ENCODE results near the gene LOX. TPM values are rescaled to one million over a fixed set of nuclear protein-coding genes. Genes with fewer than 3 reads are reported as not detected.

The LOX gene
- total and polyA plus RNA-seq, 7 donors, result 1.8 to 21.6 (median 7.6) TPM; not detected in 1

DNA sequence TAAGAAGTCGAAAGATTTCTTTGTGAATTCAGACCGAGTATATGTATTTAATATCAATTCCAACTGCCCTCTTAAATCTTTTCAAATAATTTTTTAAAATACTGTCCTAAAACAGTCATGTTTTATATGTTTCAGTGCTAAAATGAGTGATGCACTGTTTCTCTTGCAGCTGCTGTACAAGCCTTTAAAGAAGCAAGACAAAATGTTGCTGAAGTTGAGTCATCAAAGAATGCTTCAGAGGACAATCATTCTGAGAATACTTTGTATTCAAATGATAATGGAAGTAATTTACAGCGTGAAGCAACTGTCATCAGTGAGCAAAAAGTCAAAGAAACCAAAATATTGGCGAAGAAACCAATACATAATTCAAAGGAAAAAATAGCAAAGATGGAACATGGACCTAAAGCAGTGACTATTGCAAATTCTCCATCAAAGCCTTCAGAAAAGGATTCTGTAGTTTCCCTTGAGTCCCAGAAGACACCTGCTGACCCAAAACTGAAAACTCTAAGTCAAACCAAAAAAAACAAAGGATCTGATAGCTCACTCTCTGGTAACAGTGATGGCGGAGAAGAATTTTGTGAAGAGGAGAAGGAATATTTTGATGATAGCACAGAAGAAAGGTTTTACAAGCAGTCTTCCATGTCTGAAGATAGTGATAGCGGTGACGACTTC lies 58.0 kb downstream of the LOX start:
- WGBS, 2 donors, result 91 to 95% methylated on average over 7 of the region's 7 CpGs
- peaks cover 0 to 44% (median 4%) of the 10 kb centered on the region in 4 donors for H3K36me3 ChIP-seq
- no peaks in the 10 kb centered on the region for H3K4me1 ChIP-seq
- H3K27me3 ChIP-seq, result no peaks in the 10 kb centered on the region
- DNase-seq, result no peak
- intact Hi-C loops (cut with DNase I), result no loop called here
- TF ChIP-seq POLR2A (IDR thresholded peaks at IDR 0.05) (no peak), POLR2AphosphoS5 (IDR thresholded peaks at IDR 0.05) (no peak), EP300 (IDR thresholded peaks at IDR 0.05) (no peak)
- TF ChIP-seq, protein P1, sequence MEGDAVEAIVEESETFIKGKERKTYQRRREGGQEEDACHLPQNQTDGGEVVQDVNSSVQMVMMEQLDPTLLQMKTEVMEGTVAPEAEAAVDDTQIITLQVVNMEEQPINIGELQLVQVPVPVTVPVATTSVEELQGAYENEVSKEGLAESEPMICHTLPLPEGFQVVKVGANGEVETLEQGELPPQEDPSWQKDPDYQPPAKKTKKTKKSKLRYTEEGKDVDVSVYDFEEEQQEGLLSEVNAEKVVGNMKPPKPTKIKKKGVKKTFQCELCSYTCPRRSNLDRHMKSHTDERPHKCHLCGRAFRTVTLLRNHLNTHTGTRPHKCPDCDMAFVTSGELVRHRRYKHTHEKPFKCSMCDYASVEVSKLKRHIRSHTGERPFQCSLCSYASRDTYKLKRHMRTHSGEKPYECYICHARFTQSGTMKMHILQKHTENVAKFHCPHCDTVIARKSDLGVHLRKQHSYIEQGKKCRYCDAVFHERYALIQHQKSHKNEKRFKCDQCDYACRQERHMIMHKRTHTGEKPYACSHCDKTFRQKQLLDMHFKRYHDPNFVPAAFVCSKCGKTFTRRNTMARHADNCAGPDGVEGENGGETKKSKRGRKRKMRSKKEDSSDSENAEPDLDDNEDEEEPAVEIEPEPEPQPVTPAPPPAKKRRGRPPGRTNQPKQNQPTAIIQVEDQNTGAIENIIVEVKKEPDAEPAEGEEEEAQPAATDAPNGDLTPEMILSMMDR (IDR thresholded peaks at IDR 0.05), result no peak
- no peaks in the 10 kb centered on the region for H3K9me3 ChIP-seq
- H3K4me3 ChIP-seq, result no peak overlapping the region
- no peak overlapping the region for H3K27ac ChIP-seq

GRCh38 chr5:122015471-122015870 lies 62.6 kb downstream of the LOX start:
- WGBS, 2 donors, result 89% methylated on average over 5 of the region's 5 CpGs
- intact Hi-C loops (cut with DNase I), result no loop called here
- no peak for DNase-seq
- peaks cover 0 to 10% (median 3%) of the 10 kb centered on the region in 4 donors for H3K36me3 ChIP-seq
- H3K9me3 ChIP-seq, result no peaks in the 10 kb centered on the region
- no peaks in the 10 kb centered on the region for H3K27me3 ChIP-seq
- no peak for TF ChIP-seq POLR2A (IDR thresholded peaks at IDR 0.05)
- TF ChIP-seq EP300 (IDR thresholded peaks at IDR 0.05), result no peak
- TF ChIP-seq, protein P1 (IDR thresholded peaks at IDR 0.05), result no peak
- H3K4me1 ChIP-seq, result no peaks in the 10 kb centered on the region
- no peak overlapping the region for H3K27ac ChIP-seq
- H3K4me3 ChIP-seq, result no peak overlapping the region

DNA sequence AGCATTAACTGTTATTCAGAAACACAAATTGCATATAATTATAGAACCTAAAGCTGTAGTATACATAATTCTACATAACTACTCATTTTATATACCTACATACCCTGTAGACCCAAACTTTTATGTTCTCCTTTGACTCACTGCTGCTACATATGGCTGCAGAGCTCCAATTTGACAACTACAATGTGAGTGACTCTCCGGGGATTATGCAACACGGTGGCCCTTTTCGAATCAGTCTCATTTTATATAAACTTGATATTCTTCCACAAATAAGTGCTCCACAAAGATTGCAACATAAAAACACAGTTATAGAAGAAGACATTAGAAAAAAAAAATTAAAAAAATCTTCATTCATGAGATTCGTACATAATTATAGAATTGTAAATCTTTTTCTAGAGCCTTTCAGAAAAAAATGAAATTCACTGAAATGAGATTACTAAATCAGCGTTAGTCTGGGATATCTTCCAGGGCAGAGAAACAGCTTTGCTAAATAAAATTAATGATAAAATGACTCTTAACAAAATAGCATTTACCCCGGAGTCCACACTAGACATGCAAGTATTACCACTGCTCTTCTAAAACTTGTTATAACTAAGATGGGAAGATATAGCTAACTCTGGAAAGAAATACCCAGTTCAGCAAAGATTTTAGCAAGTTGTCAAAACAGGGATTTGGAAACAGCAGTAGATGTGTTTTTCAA lies 63.7 kb downstream of the LOX start:
- TF ChIP-seq, protein P1 (IDR thresholded peaks at IDR 0.05), result no peak
- TF ChIP-seq EP300 (IDR thresholded peaks at IDR 0.05), result no peak
- intact Hi-C loops (cut with DNase I), result no loop called here
- Histone ChIP-seq H3K27me3 (no peaks in the 10 kb centered on the region), H3K27ac (no peak overlapping the region), H3K9me3 (no peaks in the 10 kb centered on the region), H3K4me3 (no peak overlapping the region), H3K36me3 (no peaks in the 10 kb centered on the region), H3K4me1 (no peaks in the 10 kb centered on the region)
- DNase-seq, result no peak
- 80 to 85% methylated on average over 6 of the region's 6 CpGs for WGBS, 2 donors

Other genes starting within 250 kb of the LOX start
- not detected for gene FTMT, start 226.4 kb downstream of the LOX start, total RNA-seq
- gene FTMT, start 226.4 kb downstream of the LOX start, polyA plus RNA-seq, result not detected
- 10 to 100 TPM; 13.6 to 20.2 (median 16.4) TPM for gene SRFBP1, start 116.3 kb downstream of the LOX start, total RNA-seq
- gene SRFBP1, start 116.3 kb downstream of the LOX start, polyA plus RNA-seq, result 1 to 10 TPM; 3.0 to 5.0 (median 3.5) TPM
- under 1 TPM in 2 of 4 donors, not detected in 2; 0.27 to 0.28 TPM for gene ZNF474, start 51.3 kb upstream of the LOX start, total RNA-seq
- gene ZNF474, start 51.3 kb upstream of the LOX start, polyA plus RNA-seq, result under 1 TPM in 1 of 3 donors, not detected in 2; 0.07 TPM
- 1 to 10 TPM; 2.4 to 4.3 (median 3.2) TPM for gene SNCAIP, start 234.0 kb upstream of the LOX start, total RNA-seq
- 1 to 10 TPM in 2 of 3 donors, not detected in 1; 1.2 to 3.8 TPM for gene SNCAIP, start 234.0 kb upstream of the LOX start, polyA plus RNA-seq